GM15510 (cell line): ENCODE measurements around the gene ARHGAP10.

Experiments
- POLR2A ChIP-seq: IDR thresholded peaks from 3 replicates; pipeline ENCODE4 v1.6.1; 2011; ENCODE audit warnings: borderline replicate concordance; ENCODE audit not compliant: insufficient read length; ENCODE audit errors: extremely low read depth

Gene ARHGAP10

DNA sequence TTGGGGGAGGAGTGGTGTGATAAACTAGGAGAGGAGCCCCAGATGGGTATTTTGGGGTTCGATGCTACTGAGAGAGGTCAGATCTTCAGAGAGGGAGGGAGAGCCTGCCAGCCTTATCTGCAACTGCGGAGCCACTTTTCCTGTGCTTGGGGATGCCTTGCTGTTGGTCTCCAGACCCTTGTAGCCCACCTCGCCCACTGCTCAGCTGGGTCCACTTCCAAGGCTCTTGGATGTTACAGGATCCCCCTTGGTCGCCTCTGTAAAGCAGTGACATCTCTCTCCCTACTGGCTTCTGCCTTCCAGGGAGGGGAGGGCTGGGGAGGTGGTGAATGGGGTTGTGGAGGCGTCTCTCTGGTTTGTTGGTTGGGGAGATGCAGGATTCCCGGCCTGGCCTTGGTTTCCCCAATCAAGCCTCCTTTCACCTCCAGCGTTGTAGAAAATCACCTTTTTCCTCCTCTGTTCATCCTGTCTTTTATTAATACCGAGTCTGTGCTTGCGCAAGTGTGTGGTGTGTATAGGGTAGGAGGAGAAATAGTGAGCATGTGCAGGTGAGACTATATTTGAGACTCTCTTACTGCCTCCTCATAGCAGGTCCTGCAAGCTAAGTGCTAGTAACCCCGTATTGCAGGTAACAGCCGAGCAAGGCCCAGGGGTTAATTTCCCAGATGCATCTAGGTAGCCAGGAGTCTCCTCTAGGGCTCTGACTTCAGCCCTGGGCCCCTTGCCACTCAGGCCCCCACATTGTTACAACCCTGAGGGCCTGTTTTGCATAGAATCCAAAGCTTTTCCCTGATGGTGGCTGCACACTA lies 337.4 kb downstream of the ARHGAP10 start:
- TF ChIP-seq POLR2A = no peak

GRCh38 chr4:148069895-148070178 lies 337.9 kb downstream of the ARHGAP10 start:
- no peak for TF ChIP-seq POLR2A

DNA sequence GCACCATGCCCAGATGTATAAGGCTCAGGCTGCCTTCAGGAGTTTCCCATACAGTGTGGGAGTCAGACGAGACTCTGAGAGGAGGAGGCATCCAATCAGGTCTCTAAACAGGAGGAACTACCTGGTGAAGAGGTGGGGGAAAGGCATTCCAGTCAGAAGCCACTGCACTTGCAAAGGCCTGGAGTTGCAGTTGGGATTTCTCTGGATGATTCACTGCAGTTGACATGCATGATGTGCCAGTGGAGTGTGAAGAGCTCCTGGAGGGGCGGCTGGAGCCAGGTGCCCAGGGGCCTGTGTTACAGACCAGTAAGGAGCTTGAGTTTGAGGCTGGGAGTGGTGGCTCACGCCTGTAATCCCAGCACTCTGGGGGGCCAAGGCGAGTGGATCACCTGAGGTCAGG lies 339.1 kb downstream of the ARHGAP10 start:
- no peak for TF ChIP-seq POLR2A

DNA sequence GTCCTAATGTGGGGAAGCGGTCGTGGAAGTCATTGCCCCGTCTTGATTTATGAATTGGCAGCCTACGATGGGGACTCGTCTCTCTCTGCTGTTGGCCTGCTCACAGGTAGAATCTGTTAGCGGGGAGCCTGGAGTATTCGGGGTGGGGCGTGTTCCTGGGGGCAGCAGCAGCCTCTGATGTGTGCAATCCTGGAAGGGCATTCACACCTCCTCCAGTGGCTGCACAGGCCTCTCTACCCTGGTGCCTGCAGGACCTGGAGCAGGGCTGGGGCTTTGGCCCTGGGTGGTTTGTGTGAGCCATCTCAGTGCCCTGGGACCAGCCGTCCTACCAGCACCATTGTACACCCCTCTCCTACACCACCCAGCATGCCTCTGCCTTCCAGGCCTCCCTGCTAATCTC lies 340.9 kb downstream of the ARHGAP10 start:
- no peak for TF ChIP-seq POLR2A

DNA sequence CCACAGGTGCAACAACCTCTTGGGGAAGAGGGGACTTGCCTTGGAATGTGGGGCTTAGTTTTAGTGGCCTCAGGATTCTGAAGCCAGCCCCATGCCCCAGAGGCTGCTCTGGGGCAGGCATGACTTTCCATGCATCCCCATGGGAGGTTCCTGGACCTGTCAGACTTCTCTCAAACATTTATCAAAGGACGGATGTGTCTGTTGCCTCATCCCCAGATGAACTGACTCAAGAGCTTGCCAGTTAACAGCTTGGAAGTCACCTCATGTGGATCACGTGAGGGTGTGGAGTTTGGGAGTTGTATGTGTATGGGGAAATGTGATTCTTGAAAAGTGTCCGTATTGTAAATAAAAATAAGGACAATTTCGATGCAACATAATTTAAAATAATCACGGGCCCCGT lies 341.5 kb downstream of the ARHGAP10 start:
- TF ChIP-seq POLR2A = no peak

DNA sequence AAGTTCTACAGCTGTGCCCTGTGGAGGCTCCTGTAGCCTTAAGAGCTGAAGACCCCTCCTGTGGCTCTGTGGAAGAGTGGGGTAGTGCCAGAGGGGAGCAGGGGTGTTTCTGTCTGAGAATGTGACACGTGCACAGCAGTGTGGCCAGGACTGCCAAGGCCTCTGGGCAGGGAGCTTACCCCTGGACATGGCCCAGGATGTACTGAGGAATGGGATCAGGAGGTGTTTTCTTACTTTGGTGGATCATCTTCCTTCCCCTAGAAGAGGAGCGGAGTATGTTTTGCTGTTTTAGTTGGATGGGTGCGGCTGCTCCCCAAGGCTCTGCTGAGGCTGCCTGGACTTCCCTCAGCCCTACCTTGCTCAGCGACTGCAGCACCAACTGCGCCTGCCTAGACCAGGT lies 342.6 kb downstream of the ARHGAP10 start:
- TF ChIP-seq POLR2A = no peak

DNA sequence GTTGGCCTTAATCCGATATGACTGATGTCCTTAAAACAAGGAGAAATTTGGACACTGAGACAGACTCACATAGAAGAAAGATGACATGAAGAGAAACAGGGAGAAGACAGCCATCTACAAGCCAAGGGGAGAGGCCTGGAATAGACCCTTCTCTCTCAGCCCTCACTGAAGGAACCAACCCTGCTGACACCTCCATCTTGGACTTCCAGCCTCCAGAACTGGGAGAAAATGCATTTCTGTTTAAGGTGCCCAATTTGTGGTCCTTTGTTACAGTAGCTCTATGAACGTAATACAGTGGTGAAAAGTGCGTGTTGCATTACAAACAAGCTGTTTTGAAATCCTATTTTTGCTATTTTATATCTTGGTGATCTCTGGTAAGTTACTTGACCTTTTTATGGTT lies 343.6 kb downstream of the ARHGAP10 start:
- TF ChIP-seq POLR2A = no peak

DNA sequence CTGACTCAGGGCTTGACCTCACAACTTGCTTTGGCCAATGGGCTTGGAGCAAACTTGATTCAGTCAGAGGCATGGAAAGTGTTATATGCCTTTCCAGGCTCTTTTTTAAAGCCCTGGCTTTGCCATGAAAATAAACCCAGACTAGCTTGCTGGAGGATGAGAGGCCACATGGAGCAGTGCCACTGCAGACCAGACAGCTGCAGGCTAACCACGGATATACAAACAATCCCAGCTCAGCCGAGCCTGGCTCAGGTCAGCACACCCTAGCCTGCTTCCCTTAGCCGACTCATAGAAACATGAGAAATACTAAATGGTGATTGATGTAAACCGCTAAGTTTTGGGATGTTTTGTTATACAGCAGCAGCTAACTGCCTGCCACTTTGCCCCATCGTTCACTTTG lies 345.1 kb downstream of the ARHGAP10 start:
- TF ChIP-seq POLR2A = no peak

DNA sequence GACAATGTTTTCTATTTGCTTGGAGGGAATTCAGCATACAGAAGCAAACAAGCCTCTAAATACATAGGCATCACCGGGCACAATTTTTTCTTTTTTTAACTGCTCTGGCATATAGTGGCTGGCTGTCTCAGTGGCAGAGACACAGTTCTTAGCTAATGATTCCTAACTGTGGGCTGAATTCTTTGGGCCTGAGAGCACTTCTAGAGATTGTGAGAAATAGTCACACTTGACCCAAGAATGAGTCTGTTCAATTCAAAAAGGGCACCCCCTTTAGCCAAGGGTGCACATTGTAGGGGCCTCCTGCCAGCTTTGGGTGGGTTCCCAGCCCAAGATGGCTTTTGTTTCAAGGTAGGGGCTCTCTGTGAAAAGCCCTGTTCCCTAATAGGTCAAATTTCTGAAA lies 345.7 kb downstream of the ARHGAP10 start:
- no peak for TF ChIP-seq POLR2A

GRCh38 chr4:148078061-148078460 lies 346.2 kb downstream of the ARHGAP10 start:
- TF ChIP-seq POLR2A = no peak

- TF ChIP-seq POLR2A = no peak
These were observed 348.1 kb downstream of the ARHGAP10 start for GRCh38 chr4:148079961-148080360.

DNA sequence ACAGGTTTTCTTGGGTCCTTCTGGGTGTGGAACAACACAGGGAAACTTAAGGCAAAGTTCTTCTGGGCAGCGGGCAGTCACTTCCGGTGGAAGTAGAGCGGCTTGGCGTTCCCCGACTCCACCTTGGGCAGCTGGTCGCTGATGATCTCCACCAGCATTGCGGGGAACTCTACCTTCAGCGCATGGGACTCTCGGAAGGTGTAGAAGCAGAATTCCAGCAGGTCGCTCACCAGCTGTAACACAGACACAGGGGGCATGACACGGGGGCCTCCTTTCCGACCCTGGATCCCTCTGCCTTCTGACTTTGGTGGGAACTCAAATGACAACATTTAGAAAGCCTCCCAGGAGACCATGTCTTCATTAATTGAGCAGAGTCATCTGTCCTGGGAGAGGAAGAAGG lies 349.4 kb downstream of the ARHGAP10 start:
- TF ChIP-seq POLR2A = no peak

GRCh38 chr4:148081745-148082144 lies 349.9 kb downstream of the ARHGAP10 start:
- no peak for TF ChIP-seq POLR2A

DNA sequence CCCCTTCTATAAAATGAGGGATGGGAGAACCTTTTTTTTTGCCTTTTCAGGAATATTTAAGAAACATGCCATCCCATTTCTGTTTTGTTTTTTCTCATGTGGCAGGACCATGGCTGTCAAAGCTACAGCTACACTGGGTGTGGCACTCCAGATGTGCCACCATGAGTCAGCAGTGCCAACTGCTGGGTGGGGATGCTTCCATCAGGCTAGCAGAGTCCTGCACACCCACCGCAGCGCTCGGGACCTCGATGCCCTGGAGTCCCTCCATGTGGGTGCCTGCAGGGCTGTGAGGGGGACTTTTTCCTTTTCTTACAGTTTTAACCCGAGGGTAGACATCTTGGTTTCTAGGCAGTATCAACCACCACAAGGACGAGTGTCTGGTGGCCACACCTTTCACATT lies 357.7 kb downstream of the ARHGAP10 start:
- no peak for TF ChIP-seq POLR2A

DNA sequence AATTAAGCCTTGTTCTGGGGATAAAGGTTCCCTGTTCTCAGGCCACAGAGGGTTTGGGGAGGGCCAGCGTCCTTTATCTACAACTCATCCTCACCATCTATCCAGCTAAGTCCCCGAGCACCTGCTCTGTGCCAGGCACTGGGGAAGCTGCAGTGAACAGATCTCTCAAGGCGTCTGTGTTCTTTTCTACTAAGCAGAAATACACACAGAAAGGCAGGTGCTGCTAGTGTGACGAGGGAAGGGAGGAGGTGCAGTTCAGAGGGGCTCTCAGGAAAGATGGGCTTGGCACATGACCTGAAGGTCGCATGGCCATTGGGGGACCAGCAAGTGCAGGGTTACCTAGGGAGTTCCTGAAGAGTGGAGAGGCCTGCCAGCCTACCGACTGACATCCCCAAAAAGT lies 358.1 kb downstream of the ARHGAP10 start:
- TF ChIP-seq POLR2A = no peak

DNA sequence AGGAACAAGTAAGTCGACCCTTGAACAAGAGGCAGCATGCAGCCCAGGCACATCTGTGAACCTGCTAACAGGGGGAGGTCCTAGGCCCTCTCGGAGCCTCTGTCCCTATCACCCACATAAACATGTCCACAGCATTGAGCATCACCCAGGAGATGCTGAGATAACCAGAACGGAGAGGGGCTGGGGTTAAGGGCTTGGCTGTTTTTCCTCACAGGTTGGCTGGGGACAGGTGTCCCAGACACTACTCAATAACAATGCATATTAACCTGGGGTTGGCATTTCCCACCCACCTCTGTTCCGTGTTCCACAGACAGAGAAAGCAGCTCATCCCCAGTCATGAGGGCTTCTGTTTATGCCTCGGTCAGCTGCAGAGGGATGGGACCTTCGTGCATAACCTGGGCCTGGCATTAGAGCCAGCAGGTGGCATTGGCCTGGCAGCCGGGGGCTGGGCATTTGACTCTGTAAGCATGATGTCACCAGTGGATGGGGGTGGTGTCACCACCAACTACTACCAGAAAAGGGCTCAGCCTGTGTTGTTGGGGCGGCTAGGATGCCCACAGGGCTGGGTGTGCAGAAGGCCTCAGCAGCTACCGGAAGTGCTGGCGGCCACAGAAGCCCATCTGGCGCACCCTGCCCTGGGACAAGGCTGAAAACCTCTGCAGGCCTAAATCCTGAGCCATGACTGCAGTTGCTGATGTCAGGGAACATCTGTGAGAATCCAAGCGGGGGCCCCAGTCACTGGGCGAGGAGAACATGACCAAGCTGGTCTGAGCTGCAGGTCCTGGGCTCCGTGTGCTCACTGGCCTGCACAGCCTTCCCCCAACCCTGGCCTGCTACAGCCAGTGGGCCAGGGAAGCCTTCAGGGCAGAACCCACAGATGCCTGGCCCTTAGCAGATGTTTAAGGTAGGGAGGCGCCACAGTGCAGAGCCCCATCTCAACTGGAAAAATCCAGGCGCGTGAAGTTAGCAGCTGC lies 358.9 kb downstream of the ARHGAP10 start:
- TF ChIP-seq POLR2A = no peak
